ENCODE data around the gene AFAP1.

The AFAP1 gene

GRCh38 chr4:7747566-7747965, 192.1 kb downstream of the AFAP1 start:
- DNase-seq: no peak

GRCh38 chr4:7747062-7747385, 192.6 kb downstream of the AFAP1 start:
- no peak for DNase-seq

GRCh38 chr4:7746351-7747061, 193.2 kb downstream of the AFAP1 start:
- DNase-seq: no peak

- no peak for DNase-seq
These were observed 194.3 kb downstream of the AFAP1 start for GRCh38 chr4:7745301-7745885.

- no peak for DNase-seq
These were observed 195.4 kb downstream of the AFAP1 start for GRCh38 chr4:7744142-7744804.

GRCh38 chr4:7742807-7743280, 196.8 kb downstream of the AFAP1 start:
- DNase-seq: no peak

- no peak for DNase-seq
These were observed 197.5 kb downstream of the AFAP1 start for GRCh38 chr4:7741946-7742806.

- DNase-seq: no peak
These were observed 198.7 kb downstream of the AFAP1 start for GRCh38 chr4:7740866-7741525.

- no peak for DNase-seq
These were observed 199.5 kb downstream of the AFAP1 start for GRCh38 chr4:7739918-7740865.

- no peak for DNase-seq
These were observed 200.4 kb downstream of the AFAP1 start for GRCh38 chr4:7739077-7739917.

- no peak for DNase-seq
These were observed 201.1 kb downstream of the AFAP1 start for GRCh38 chr4:7738458-7739076.

GRCh38 chr4:7737752-7738457, 201.8 kb downstream of the AFAP1 start:
- no peak for DNase-seq

GRCh38 chr4:7737268-7737645, 202.4 kb downstream of the AFAP1 start:
- no peak for DNase-seq

- DNase-seq: no peak
These were observed 203.0 kb downstream of the AFAP1 start for GRCh38 chr4:7736436-7737267.

- no peak for DNase-seq
These were observed 203.7 kb downstream of the AFAP1 start for GRCh38 chr4:7735961-7736360.

GRCh38 chr4:7735395-7735794, 204.3 kb downstream of the AFAP1 start:
- DNase-seq: no peak

- no peak for DNase-seq
These were observed 204.9 kb downstream of the AFAP1 start for GRCh38 chr4:7734651-7735260.
